HG02610 (cell line): ENCODE results near the gene GADD45B.
"Not testable (repeated sequence)": the region's sequence is repeated elsewhere in the genome, so short reads cannot be mapped to it uniquely, and the experiment has no call there.

ENCODE experiments used
- ATAC-seq: cut with Tn5 transposase; IDR thresholded peaks from one replicate; pipeline ENCODE4 v1.9.1; 2021; ENCODE audit warnings: mild to moderate bottlenecking, moderate library complexity; ENCODE audit not compliant: unreplicated experiment

GADD45B gene

DNA sequence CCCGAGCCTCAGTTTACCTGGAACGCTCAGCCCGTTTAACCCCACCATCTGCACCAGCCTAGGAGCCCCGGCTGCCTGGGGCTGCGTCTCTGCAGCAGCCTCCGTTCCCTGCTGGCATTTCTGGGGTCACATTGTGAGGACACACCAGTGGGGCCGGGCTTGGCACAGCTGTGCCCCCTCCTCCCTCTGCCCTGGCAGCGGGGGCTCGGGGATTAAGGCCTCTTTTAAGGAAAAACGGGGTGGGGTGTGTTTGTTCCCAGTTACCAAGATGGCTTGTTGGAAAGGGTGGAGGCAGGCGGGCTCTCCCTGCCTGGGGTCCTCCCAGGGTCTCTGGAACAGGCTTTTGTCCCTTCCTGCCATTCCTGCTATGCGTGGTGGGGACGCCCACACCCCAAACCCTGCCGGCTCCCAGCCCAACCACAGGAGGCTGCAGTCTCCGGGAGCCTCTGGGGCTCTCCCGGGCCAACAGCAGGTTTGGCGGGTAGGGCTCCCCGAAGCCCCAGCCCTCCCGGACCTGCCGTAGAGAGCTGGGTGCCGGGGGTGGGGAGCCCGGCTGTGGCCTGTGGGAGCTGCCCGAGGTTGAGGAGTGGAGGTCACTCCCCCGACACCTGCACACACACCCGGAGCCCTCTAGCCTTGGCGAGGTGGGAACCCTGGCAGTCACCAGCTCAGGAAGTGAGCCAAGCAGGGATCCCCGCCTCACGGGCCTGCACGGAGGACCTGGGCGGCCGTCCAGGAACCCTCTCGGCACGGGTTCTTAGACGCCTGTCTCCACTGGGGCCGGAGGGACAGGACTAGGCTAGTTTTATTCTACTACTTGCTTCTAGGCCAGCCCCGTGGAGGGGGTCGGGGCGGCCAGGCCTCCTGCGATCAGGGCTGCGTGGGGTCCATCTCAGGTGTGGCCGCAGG is 36.9 kb downstream of the GADD45B start:
- ATAC-seq, result no peak

GRCh38 chr19:2514981-2515518 is 39.1 kb downstream of the GADD45B start:
- ATAC-seq, result no peak

DNA sequence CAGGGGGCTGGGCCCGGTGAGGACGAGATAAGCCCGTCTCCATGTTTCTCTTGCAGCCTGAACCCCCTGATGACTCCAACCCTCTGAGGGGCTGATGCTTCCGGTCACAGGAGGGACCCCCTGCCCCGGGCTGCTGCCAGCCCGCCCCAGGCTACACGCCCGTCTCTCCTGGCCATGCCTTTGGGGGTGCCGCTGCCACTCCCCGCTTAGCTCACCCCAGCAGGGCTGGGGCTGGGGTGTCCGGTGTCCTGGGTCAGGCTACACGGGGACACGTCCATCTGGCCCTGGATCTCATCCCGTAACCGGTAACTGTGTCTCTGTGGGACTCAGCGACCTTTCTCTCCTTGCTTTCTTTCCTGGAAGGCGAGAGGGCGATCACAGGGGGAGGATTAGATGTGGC is 40.8 kb downstream of the GADD45B start:
- ATAC-seq, result no peak

- no peak for ATAC-seq
Observed at GRCh38 chr19:2517881-2518601, 42.1 kb downstream of the GADD45B start.

- ATAC-seq, result not testable (repeated sequence)
Observed at GRCh38 chr19:2518856-2519255, 42.9 kb downstream of the GADD45B start.

DNA sequence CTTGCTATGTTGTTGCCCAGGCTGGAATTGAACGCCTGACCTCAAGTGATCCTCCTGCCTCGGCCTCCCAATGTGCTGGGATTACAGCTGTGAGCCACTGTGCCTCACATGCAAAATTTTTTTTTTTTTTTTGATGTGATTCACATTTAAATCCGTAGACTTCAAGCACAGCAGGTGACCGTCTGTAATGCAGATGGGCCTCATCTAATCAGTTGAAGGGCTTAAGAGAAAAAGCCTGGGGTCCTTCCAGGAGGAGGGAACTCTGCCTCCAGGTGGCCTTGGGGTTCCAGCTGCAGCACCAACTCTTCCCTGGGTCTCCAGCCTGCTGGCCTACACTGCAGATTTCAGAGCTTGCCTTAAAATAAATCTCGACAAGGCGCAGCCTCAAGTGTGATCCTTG is 43.6 kb downstream of the GADD45B start:
- no peak for ATAC-seq

- no peak for ATAC-seq
Observed at GRCh38 chr19:2523630-2524311, 47.8 kb downstream of the GADD45B start.

- ATAC-seq, result no peak
Observed at GRCh38 chr19:2524361-2524839, 48.5 kb downstream of the GADD45B start.

DNA sequence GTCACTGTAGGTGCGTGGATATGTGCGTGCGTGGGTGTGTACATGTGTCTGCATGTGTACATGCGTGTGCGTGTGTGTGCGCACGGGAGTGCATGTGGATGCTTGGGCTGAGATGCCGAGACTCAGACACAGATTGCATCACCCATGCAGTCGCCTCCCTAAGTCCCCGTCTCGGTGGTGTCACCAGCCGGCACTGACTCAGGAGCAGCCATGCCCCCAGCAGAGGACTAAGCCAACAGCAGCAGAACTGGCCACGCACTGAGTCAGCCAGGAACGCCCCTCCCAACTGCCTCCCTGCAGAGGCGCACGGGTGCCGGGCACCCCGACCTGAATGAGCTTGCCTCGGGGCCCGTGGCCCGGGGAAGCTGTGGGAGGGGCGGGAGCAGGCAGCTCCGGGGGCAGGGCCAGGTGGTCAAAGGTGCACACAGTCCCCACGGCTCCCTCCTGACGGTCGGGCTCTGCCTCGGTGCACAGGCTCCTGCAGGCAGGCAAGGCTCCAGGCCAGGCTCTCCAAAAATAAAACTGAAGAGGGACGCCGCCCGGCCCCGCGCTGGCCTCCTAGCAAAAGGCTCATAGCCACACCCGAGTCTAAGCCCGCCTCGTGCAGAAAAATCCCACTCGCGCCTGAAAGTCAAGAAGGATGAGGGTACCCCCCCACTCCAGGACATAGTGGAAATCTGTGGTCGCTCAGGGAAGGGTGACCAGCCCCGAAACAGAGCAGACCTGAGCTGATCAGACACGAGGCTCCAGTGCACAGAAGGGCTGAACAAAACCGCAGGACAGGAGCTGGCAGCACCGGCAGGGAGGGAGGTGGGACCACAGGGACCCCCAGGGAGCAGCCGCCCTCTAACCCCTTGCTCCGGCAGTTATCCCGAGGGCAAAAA is 49.2 kb downstream of the GADD45B start:
- ATAC-seq, result no peak

GRCh38 chr19:2527171-2527570 is 51.2 kb downstream of the GADD45B start:
- no peak for ATAC-seq

DNA sequence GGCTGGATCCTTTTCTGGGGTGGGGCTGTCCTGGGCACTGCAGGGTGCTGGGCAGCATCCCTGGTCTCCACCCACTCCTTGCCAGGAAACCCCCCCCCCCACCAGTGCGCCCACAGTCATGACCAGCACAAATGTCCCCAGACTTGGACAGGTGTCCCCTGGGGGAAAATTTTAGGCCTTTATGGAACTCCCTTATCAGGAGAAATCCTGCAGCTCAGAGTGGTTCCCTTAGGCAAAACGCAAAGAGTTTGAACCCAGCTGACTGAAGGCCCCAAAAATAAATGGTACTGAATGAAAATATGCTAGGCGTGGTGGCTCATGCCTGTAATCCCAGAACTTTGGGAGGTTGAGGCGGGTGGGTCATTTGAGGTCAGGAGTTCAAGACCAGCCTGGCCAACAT is 51.8 kb downstream of the GADD45B start:
- ATAC-seq, result no peak
